Astrocyte (in vitro differentiated cells and primary cell): Measurements from ENCODE around the gene ARL15. TPM values are rescaled to one million over a fixed set of nuclear protein-coding genes. Genes with fewer than 3 reads are reported as not detected.

Experiments
- DNase-seq: peaks from one replicate; pipeline ENCODE4 v3.0.0-alpha.2; 2010; ENCODE audit warnings: low read depth
- FAIRE-seq: peaks from 2 replicates; lab custom pipeline; 2011; peaks lifted over from hg19 to GRCh38; lab: Jason Lieb, UNC
- H2AFZ ChIP-seq: 2 replicates; pipeline ENCODE4 v1.6.0; 2012; ENCODE audit warnings: low read depth, low read length, inconsistent platforms
- H3K27ac ChIP-seq: 2 replicates; pipeline ENCODE4 v1.5.1; 2011; ENCODE audit warnings: low read depth, low read length, inconsistent platforms
- H3K27me3 ChIP-seq: 2 replicates; pipeline ENCODE4 v1.6.0; 2011; ENCODE audit warnings: low read length, inconsistent platforms; ENCODE audit not compliant: insufficient read depth
- H3K36me3 ChIP-seq: 2 replicates; pipeline ENCODE4 v1.5.1; 2011; ENCODE audit warnings: low read length, inconsistent platforms; ENCODE audit not compliant: insufficient read depth
- H3K4me1 ChIP-seq: 2 replicates; pipeline ENCODE4 v1.5.1; 2011; ENCODE audit warnings: low read length, inconsistent platforms; ENCODE audit not compliant: insufficient read depth
- H3K4me2 ChIP-seq: 2 replicates; pipeline ENCODE4 v1.6.0; 2012; ENCODE audit warnings: low read length, inconsistent platforms
- H3K4me3 ChIP-seq: 2 replicates; pipeline ENCODE4 v1.5.1; 2011; ENCODE audit warnings: low read depth, mild to moderate bottlenecking, low read length, inconsistent platforms; ENCODE audit not compliant: insufficient read depth
- H3K79me2 ChIP-seq: 2 replicates; pipeline ENCODE4 v1.6.0; 2012; ENCODE audit warnings: mild to moderate bottlenecking, low read length, inconsistent platforms; ENCODE audit not compliant: insufficient read depth
- H3K9ac ChIP-seq: 2 replicates; pipeline ENCODE4 v1.6.0; 2012; ENCODE audit warnings: mild to moderate bottlenecking, low read length, inconsistent platforms
- H3K9me3 ChIP-seq: 2 replicates; pipeline ENCODE4 v1.5.1; 2012; ENCODE audit warnings: low read depth, mild to moderate bottlenecking, low read length, inconsistent platforms; ENCODE audit not compliant: insufficient read depth
- H4K20me1 ChIP-seq: 2 replicates; pipeline ENCODE4 v1.6.0; 2012; ENCODE audit warnings: low read length, inconsistent platforms; ENCODE audit not compliant: insufficient read depth
- H3K27ac Mint-ChIP-seq: one replicate; pipeline ENCODE4 v1.8.0; 2021; ENCODE audit warnings: mild to moderate bottlenecking, mixed read lengths; ENCODE audit not compliant: unreplicated experiment
- H3K27me3 Mint-ChIP-seq: one replicate; pipeline ENCODE4 v1.8.0; 2021; ENCODE audit warnings: low read depth, mixed read lengths; ENCODE audit not compliant: unreplicated experiment
- H3K36me3 Mint-ChIP-seq: one replicate; pipeline ENCODE4 v1.8.0; 2021; ENCODE audit warnings: low read depth, mixed read lengths; ENCODE audit not compliant: unreplicated experiment
- H3K4me1 Mint-ChIP-seq: one replicate; pipeline ENCODE4 v1.8.0; 2021; ENCODE audit warnings: low read depth, mixed read lengths; ENCODE audit not compliant: unreplicated experiment
- H3K4me3 Mint-ChIP-seq: one replicate; pipeline ENCODE4 v1.8.0; 2021; ENCODE audit warnings: mild to moderate bottlenecking, moderate library complexity, mixed read lengths; ENCODE audit not compliant: unreplicated experiment
- H3K9me3 Mint-ChIP-seq: one replicate; pipeline ENCODE4 v1.8.0; 2021; ENCODE audit warnings: mild to moderate bottlenecking, mixed read lengths; ENCODE audit not compliant: unreplicated experiment
- CTCF ChIP-seq: IDR thresholded peaks from 2 replicates; pipeline ENCODE4 v1.5.1; 2011; ENCODE audit warnings: low read depth, mild to moderate bottlenecking, inconsistent platforms, low read length, moderate library complexity; ENCODE audit not compliant: insufficient read depth
- EZH2 ChIP-seq: IDR thresholded peaks from 2 replicates; pipeline ENCODE4 v1.6.1; 2012; ENCODE audit warnings: mild to moderate bottlenecking, low read length, inconsistent platforms; ENCODE audit not compliant: insufficient read depth
- total RNA-seq: library from RNA; stranded (reverse); gene quantifications from 2 replicates; pipeline ENCODE4 v1.2.1, GENCODE V29; 2021

Gene ARL15
- total RNA-seq, 1 donor from 2014 or later = 29.1 TPM

- Mint-ChIP-seq H3K27ac (no peak overlapping the region), H3K27me3 (no peaks in the 10 kb centered on the region), H3K4me1 (no peaks in the 10 kb centered on the region), H3K9me3 (peaks cover 13% of the 10 kb centered on the region), H3K4me3 (no peak overlapping the region), H3K36me3 (peaks cover 2% of the 10 kb centered on the region)
- DNase-seq (no peak), FAIRE-seq (no peak)
- Histone ChIP-seq H3K27ac (no peak overlapping the region), H3K9me3 (no peaks in the 10 kb centered on the region), H3K9ac (no peak overlapping the region), H3K4me1 (no peaks in the 10 kb centered on the region), H2AFZ (no peak overlapping the region), H3K36me3 (no peaks in the 10 kb centered on the region), H3K4me3 (no peak overlapping the region), H3K27me3 (no peaks in the 10 kb centered on the region), H3K4me2 (no peak overlapping the region), H3K79me2 (no peaks in the 10 kb centered on the region), H4K20me1 (no peaks in the 10 kb centered on the region)
- no peak for TF ChIP-seq EZH2
- TF ChIP-seq CTCF = no peak
Observed at GRCh38 chr5:54347221-54347865, 37.0 kb upstream of the ARL15 start.

GRCh38 chr5:54344653-54345052, 34.3 kb upstream of the ARL15 start:
- Histone ChIP-seq H3K4me1 (no peaks in the 10 kb centered on the region), H3K27me3 (no peaks in the 10 kb centered on the region), H3K79me2 (no peaks in the 10 kb centered on the region), H3K27ac (no peak overlapping the region), H3K9ac (no peak overlapping the region), H3K36me3 (no peaks in the 10 kb centered on the region), H4K20me1 (no peaks in the 10 kb centered on the region), H3K4me2 (no peak overlapping the region), H2AFZ (no peak overlapping the region), H3K9me3 (no peaks in the 10 kb centered on the region), H3K4me3 (no peak overlapping the region)
- no peak for FAIRE-seq
- no peak overlapping the region for H3K4me3 Mint-ChIP-seq
- H3K4me1 Mint-ChIP-seq = no peaks in the 10 kb centered on the region
- no peaks in the 10 kb centered on the region for H3K27me3 Mint-ChIP-seq
- peaks cover 2% of the 10 kb centered on the region for H3K36me3 Mint-ChIP-seq
- peaks cover 13% of the 10 kb centered on the region for H3K9me3 Mint-ChIP-seq
- H3K27ac Mint-ChIP-seq = no peak overlapping the region
- DNase-seq = peak; percentile 56
- TF ChIP-seq CTCF = no peak
- TF ChIP-seq EZH2 = no peak

GRCh38 chr5:54341971-54342370, 31.6 kb upstream of the ARL15 start:
- Mint-ChIP-seq H3K27ac (no peak overlapping the region), H3K4me1 (no peaks in the 10 kb centered on the region), H3K9me3 (peaks cover 14% of the 10 kb centered on the region), H3K4me3 (no peak overlapping the region), H3K36me3 (peaks cover 2% of the 10 kb centered on the region), H3K27me3 (no peaks in the 10 kb centered on the region)
- H3K4me3 ChIP-seq = no peak overlapping the region
- FAIRE-seq (no peak), DNase-seq (no peak)
- H4K20me1 ChIP-seq = no peaks in the 10 kb centered on the region
- no peak overlapping the region for H3K27ac ChIP-seq
- H3K79me2 ChIP-seq = no peaks in the 10 kb centered on the region
- H3K36me3 ChIP-seq = no peaks in the 10 kb centered on the region
- no peaks in the 10 kb centered on the region for H3K9me3 ChIP-seq
- H3K27me3 ChIP-seq = no peaks in the 10 kb centered on the region
- H3K4me1 ChIP-seq = no peaks in the 10 kb centered on the region
- H3K4me2 ChIP-seq = no peak overlapping the region
- no peak overlapping the region for H3K9ac ChIP-seq
- no peak for TF ChIP-seq CTCF
- no peak for TF ChIP-seq EZH2
- no peak overlapping the region for H2AFZ ChIP-seq
